NOMO-1 treated with dmso at 0.1 percent for 144 hours (cell line): Measurements from ENCODE around the gene KLHL33.
"Not testable (repeated sequence)": the region's sequence is repeated elsewhere in the genome, so short reads cannot be mapped to it uniquely, and the experiment has no call there.

Source experiments
- DNase-seq: peaks from one replicate; lab custom pipeline; 2025; ENCODE audit not compliant: unreplicated experiment; lab: John Stamatoyannopoulos, UW

KLHL33 gene

DNA sequence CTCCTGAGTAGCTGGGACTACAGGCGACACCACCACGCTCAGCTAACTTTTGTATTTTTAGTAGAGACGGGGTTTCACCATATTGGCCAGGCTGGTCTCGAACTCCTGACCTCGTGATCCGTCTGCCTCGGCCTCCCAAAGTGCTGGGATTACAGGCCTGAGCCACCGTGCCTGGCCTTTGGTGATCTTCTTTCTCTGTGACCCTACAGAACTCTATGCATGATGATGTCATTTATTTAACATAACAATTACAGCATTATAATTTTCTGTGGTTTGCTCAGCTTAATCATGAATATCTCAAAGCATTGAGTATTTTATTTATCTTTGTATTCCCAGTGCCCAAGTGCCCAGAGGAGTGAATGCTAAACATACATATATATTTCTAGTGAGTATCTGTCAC lies 16.9 kb upstream of the KLHL33 start:
- DNase-seq = not testable (repeated sequence)

DNA sequence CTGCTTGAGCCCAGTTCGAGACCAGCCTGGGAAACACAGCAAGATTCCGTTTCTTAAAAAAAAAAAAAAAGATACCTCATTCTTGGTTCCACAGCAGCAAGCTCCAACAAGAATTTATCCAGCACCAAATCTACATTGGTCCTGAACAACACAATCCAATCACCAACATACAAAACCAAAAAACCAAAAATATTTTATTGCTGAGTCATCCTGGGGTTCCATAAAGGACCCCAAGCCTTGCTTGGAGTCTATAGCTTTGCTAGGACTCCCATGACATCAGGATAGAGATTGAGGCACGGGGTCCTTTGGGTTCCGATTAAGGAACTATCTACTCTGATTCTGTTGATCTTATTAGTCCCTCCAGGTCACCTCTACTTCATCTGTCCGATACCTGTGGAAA lies 10.9 kb upstream of the KLHL33 start:
- no peak for DNase-seq

DNA sequence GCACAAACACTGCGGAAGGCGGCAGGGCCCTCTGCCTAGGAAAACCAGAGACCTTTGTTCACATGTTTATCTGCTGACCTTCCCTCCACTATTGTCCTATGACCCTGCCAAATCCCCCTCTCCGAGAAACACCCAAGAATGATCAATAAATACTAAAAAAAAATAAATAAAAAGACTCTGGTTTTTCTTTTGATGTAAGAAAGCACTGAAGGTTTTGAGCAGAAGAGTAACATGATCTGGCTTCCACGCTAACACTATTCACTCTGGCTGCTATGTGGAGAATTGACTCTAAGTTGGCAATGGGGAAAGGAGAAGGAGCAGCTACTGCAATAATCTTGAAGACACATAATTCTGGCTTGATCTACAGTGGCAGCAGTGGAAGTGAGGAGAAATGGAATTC lies 7.7 kb upstream of the KLHL33 start:
- DNase-seq = not testable (repeated sequence)

- no peak for DNase-seq
Measured at GRCh38 chr14:20441461-20441860, 5.5 kb upstream of the KLHL33 start.

- peak; percentile 51 for DNase-seq
Measured at GRCh38 chr14:20440882-20441281, 4.9 kb upstream of the KLHL33 start.

GRCh38 chr14:20440465-20440864 lies 4.5 kb upstream of the KLHL33 start:
- DNase-seq = no peak

DNA sequence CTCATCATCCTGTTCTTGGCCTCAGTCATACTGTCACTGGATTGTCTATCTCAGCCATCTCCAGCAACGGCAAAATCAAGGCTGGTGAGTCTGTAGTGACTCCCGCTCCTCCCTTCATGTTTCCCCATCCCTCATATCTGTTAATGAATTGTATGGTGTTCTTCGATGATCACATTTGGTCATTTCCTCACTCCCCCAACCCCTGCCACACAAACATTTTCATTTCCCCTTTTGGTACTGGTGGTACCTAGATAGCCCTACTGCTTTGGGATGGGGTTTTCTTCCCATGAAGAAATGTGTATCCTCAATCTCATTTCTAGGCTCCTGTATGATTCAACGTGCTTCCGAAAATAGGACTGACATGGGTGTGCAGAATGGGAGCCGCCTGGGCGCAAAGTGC lies 2.7 kb upstream of the KLHL33 start:
- DNase-seq = peak; percentile 50

- no peak for DNase-seq
Measured at GRCh38 chr14:20436363-20436755, 393 bp upstream of the KLHL33 start.

GRCh38 chr14:20434701-20435581 lies 1.0 kb downstream of the KLHL33 start:
- no peak for DNase-seq

DNA sequence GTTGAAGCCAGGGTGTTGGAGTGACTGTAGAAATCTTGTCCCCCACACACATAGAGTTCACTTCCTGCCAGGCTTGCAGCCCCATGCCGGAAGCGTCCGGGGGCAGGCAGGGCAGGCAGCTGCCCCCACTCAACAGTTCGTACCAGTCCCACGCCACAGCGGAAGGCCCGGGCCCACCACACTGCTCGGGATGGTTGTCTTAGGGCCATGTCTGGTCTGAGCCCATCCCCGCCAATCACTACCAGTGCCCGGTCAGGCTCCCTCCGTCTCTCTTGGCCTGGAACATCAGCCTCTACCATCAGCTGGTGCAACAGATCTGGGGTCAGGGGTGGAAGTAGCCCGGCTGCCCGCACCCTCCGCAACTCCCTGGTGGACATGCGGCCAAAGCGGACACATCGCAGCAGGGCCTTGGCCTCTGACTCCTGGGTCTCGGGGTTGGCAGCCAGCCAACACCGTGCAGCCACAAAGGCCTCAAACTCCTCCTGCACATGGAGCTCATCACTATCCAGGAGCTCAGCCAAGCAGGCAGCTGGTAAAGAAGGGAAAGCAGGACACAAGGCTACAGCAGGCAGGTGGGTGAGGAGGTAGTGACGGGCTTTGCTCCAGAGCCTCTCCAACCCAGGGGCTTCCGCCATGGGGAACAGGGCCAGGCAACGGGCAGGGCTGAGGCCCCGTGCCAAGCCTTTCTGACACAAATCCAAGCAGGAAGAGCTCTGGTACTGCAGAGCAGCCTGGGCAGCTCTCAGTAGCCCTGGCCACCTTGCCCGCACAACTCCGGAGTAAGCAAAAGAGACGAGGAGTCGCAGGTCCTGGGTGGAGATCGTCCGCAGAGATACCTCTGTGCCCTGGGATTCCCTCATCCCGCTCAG lies 5.9 kb downstream of the KLHL33 start:
- DNase-seq = no peak

- no peak for DNase-seq
Measured at GRCh38 chr14:20428802-20429201, 7.2 kb downstream of the KLHL33 start.

GRCh38 chr14:20428010-20428365 lies 8.0 kb downstream of the KLHL33 start:
- no peak for DNase-seq

DNA sequence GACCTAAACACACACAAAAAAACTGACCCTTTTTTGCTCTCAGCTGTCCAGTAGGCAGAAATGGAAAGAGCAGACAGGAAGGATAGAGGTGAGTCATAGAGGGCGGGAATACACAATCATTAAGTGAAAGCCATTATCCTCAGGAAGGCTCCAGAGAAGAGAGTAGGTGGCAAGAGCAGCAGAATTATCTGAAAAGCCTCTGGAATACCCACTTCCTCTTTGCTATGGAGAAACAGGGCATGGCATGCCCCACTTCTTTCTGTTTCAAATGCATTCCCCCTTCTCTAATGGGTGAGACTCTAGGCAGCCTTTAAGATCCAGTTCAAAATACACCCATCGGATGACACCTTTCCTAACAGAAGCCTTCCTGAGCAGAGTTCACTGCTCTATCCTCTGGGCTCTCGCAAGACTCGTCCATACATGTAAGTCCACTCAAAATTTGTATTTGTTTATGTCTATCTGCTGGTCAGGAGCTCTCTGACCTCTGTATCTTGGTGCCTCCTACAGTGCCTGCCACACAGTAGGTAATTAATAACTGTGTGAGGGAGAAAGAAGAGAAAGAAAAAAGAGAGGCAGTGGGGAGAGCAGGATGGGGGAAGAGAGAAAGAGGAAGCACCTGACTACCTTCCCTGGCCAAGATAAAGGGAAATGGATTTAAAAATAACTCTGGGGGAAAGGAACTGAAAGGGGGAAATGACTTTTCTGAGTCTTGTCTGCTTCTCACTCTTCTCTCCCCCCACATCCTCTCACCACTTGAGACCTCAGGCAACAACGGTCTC lies 8.5 kb downstream of the KLHL33 start:
- peak; percentile 91 for DNase-seq

DNA sequence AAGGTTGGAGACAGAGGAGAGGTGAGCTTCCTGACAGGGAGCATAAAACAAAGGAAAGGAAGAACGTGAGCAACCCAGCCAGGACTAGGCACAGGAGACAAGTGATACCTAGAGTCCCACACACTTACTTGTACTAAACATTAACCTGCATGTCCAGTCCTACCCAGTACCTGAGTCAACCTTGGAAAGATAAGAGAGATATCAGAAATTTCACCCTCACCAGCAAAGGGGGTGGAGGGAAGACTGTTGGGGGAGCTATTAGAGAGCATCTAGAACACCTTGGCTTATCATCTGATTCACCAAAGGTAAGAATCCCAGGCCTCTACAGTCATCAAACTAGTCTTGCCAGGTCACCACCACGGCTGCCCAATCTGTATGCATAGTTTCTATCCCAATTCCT lies 11.1 kb downstream of the KLHL33 start:
- DNase-seq = no peak

GRCh38 chr14:20422886-20423285 lies 13.1 kb downstream of the KLHL33 start:
- DNase-seq = no peak

DNA sequence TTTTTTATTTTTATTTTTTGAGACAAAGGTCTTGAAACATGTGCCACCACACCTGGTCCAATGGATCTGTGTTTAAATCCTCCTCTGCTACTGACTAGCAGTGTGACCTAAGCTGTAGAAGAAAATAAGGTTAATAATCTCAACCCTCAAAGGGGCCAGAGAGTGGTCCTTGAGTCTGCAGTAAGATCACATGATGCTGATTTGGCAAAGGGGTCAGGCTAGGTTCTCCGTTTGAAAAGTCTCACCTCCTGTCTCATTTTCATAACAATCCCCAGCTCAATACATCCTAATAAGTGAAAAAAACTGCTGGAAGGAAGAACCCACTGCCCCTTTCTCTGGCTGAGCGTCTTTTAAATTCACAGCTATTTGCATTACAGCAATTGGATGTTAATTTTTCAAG lies 14.7 kb downstream of the KLHL33 start:
- no peak for DNase-seq

GRCh38 chr14:20419419-20419818 lies 16.5 kb downstream of the KLHL33 start:
- DNase-seq = no peak

- no peak for DNase-seq
Measured at GRCh38 chr14:20418501-20418909, 17.5 kb downstream of the KLHL33 start.

- no peak for DNase-seq
Measured at GRCh38 chr14:20417250-20418186, 18.4 kb downstream of the KLHL33 start.

DNA sequence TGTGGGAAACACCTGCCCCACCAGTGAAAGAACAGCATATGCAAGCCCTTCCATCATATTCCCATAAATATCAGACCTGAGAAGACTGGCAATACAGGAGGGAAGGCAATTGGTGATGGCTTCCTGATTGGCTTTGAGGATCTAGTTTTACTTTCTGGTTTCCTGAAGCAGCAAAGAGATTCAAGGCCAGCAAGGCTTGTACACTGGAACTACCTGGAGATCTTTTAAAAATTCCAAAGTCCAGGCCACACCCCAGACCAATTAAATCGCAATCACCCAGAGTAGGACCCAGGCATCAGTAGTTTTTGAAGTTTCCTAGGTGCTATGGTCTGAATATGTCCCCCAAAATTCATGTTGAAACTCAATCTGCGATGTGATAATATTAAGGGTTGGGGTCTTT lies 19.7 kb downstream of the KLHL33 start:
- no peak for DNase-seq
